Endothelial cell (in vitro differentiated cells): ENCODE results near the gene USP17L11. TPM values are rescaled to one million over a fixed set of nuclear protein-coding genes. Genes with fewer than 3 reads are reported as not detected.
"Not testable (repeated sequence)": the region's sequence is repeated elsewhere in the genome, so short reads cannot be mapped to it uniquely, and the experiment has no call there.

Experiments
- DNase-seq: peaks from one replicate; pipeline ENCODE4 v3.0.0; 2021; ENCODE audit warnings: low spot score
- H3K27ac Mint-ChIP-seq: one replicate; pipeline ENCODE4 v1.8.0; 2021; ENCODE audit warnings: mixed read lengths, inconsistent platforms; ENCODE audit not compliant: unreplicated experiment
- H3K27me3 Mint-ChIP-seq: one replicate; pipeline ENCODE4 v1.8.0; 2021; ENCODE audit warnings: mild to moderate bottlenecking, moderate library complexity, mixed read lengths, inconsistent platforms; ENCODE audit not compliant: unreplicated experiment
- H3K36me3 Mint-ChIP-seq: one replicate; pipeline ENCODE4 v1.8.0; 2021; ENCODE audit warnings: mild to moderate bottlenecking, low read depth, mixed read lengths, inconsistent platforms; ENCODE audit not compliant: unreplicated experiment
- H3K4me1 Mint-ChIP-seq: one replicate; pipeline ENCODE4 v1.8.0; 2021; ENCODE audit warnings: mild to moderate bottlenecking, mixed read lengths, inconsistent platforms; ENCODE audit not compliant: unreplicated experiment
- H3K4me3 Mint-ChIP-seq: one replicate; pipeline ENCODE4 v1.8.0; 2021; ENCODE audit warnings: mild to moderate bottlenecking, mixed read lengths, inconsistent platforms; ENCODE audit not compliant: unreplicated experiment
- H3K9me3 Mint-ChIP-seq: one replicate; pipeline ENCODE4 v1.8.0; 2021; ENCODE audit warnings: mixed read lengths, inconsistent platforms; ENCODE audit not compliant: unreplicated experiment
- long read RNA-seq: library from polyadenylated mRNA; unstranded; transcript quantifications from one replicate; pipeline ENCODE4 v2.0.0, GENCODE V29; 2020; ENCODE audit not compliant: unreplicated experiment
- total RNA-seq: library from RNA; stranded (reverse); fragmentation: NEBNext Ultra II Directional; extraction: Animal tissue kit (Norgen Biotek cat#: 25700); gene quantifications from one replicate; pipeline ENCODE4 v1.2.1, GENCODE V29; 2021; ENCODE audit not compliant: unreplicated experiment

The USP17L11 gene, protein sequence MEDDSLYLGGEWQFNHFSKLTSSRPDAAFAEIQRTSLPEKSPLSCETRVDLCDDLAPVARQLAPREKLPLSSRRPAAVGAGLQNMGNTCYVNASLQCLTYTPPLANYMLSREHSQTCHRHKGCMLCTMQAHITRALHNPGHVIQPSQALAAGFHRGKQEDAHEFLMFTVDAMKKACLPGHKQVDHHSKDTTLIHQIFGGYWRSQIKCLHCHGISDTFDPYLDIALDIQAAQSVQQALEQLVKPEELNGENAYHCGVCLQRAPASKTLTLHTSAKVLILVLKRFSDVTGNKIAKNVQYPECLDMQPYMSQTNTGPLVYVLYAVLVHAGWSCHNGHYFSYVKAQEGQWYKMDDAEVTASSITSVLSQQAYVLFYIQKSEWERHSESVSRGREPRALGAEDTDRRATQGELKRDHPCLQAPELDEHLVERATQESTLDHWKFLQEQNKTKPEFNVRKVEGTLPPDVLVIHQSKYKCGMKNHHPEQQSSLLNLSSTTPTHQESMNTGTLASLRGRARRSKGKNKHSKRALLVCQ
- not detected for total RNA-seq
- long read RNA-seq: 0 reads

DNA sequence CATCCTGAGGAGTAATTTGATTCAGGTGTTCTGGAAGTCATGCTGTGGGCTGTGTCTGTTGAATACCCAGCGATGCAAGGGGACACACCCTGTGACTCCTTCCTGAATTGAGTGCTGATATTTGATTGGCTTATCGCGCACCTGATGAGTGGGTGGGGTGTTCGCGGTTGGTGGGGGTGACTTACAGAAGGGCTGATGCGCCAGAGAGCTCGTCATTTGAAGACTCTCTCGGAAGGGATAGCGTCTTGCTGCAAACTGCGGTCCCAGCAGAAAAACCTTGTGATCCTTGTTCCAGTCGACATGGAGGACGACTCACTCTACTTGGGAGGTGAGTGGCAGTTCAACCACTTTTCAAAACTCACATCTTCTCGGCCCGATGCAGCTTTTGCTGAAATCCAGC, at the start of gene USP17L11:
TSS of gene USP17L11 (plus strand) at position 301 of the 400 bp plus-strand sequence. CDS start at position 301, 0 bp downstream.
- H3K36me3 Mint-ChIP-seq, H3K27ac Mint-ChIP-seq, DNase-seq, H3K27me3 Mint-ChIP-seq, H3K4me1 Mint-ChIP-seq, H3K4me3 Mint-ChIP-seq, H3K9me3 Mint-ChIP-seq: not testable (repeated sequence)

DNA sequence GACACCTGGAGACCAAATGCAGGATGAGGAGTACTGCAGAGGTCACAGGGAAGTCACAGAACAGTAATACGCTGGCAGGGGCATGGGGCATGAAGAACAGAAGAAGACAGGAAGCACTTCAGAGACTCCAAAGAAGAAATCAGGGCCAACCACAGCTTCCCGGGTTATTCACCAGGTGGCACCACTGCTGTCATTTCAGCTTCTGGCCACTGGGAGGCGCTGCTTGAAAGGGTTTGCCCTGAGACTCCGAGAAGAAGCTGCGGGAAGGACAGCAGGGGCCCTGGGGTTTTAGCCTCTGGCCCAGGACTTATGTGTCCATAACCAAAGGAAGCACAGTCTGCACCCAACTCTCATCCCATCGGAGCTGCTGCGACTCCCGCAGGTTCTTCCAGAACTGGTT, 49.2 kb upstream of the USP17L11 start:
- DNase-seq, H3K36me3 Mint-ChIP-seq, H3K27ac Mint-ChIP-seq, H3K4me3 Mint-ChIP-seq, H3K9me3 Mint-ChIP-seq, H3K4me1 Mint-ChIP-seq, H3K27me3 Mint-ChIP-seq: not testable (repeated sequence)

DNA sequence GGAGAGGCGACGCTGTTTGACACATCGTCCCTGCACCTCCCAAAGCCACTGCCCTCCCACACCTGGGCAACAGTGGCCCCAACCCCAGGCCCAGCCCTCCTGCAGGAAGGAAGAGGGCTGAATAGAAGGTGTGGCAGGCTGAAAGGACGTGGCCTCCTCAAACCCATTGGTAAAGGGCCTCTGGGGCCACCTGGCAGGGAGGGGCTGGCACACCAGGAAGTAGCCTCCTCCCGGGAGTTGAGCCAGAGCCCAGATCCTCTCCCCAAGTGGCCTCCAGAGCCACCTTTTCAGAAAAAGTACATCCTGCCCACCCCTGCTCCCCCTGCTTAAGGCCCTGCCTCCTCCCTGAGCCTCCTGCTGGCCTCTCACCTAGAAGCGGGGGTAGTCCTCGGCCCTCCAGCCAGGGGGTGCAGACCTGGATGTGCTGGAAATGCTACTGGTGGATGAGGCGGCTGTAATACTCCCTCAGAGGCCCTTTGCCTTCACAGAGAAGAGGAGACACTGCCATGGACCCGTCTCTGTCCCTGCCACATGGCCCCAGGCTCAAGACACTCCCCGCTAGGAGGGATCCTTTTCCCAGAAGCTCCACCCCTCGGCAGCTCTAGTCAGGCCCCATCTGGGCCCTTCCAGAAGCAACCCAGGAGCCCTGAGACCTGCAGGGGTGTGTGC, 45.3 kb upstream of the USP17L11 start, which contains the start of gene FAM90A26:
TSS of gene FAM90A26 (plus strand) at position 619 of the 669 bp plus-strand sequence. CDS start 2,764 bp downstream, outside the sequence.
- DNase-seq, H3K27me3 Mint-ChIP-seq: not testable (repeated sequence)

DNA sequence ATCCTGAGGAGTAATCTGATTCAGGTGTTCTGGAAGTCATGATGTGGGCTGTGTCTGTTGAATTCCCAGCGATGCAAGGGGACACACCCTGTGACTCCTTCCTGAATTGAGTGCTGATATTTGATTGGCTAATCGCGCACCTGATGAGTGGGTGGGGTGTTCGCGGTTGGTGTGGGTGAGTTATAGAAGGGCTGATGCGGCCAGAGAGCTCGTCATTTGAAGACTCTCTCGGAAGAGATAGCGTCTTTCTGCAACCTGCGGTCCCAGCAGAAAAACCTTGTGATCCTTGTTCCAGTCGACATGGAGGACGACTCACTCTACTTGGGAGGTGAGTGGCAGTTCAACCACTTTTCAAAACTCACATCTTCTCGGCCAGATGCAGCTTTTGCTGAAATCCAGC, 4.8 kb upstream of the USP17L11 start, which contains the start of gene USP17L10:
TSS of gene USP17L10 (plus strand) at position 301 of the 400 bp plus-strand sequence. CDS start at position 301, 0 bp downstream.
- not testable (repeated sequence) for H3K36me3 Mint-ChIP-seq, H3K27me3 Mint-ChIP-seq, H3K4me3 Mint-ChIP-seq, DNase-seq, H3K27ac Mint-ChIP-seq, H3K4me1 Mint-ChIP-seq, H3K9me3 Mint-ChIP-seq

More for the DNA sequence above, 45.3 kb upstream of the USP17L11 start, which contains the start of gene FAM90A26:
- not testable (repeated sequence) for H3K9me3 Mint-ChIP-seq, H3K4me3 Mint-ChIP-seq, H3K4me1 Mint-ChIP-seq, H3K27ac Mint-ChIP-seq, H3K36me3 Mint-ChIP-seq

DNA sequence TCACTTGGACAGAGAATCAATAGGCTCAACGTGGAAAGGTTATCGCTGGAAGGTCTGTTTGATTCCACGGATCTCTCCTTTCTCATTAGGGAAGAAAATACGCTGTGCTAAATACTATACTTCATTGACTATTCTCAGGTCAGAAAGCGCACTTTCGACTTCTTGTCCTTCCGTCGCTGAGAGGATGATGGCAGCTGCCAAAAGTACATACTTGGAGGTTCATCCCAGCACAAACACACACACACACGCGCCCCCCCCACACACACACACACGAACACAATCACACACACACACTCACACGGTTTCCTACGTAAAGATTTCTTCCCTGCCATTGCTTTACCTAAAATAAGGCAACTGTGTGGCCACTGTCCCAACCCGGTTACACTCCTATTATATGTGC, 504 bp upstream of the USP17L11 start:
- DNase-seq, H3K27me3 Mint-ChIP-seq, H3K36me3 Mint-ChIP-seq, H3K4me1 Mint-ChIP-seq, H3K4me3 Mint-ChIP-seq, H3K9me3 Mint-ChIP-seq, H3K27ac Mint-ChIP-seq: not testable (repeated sequence)

DNA sequence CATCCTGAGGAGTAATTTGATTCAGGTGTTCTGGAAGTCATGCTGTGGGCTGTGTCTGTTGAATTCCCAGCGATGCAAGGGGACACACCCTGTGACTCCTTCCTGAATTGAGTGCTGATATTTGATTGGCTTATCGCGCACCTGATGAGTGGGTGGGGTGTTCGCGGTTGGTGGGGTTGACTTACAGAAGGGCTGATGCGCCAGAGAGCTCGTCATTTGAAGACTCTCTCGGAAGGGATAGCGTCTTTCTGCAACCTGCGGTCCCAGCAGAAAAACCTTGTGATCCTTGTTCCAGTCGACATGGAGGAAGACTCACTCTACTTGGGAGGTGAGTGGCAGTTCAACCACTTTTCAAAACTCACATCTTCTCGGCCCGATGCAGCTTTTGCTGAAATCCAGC, 4.6 kb downstream of the USP17L11 start, which contains the start of gene USP17L12:
TSS of gene USP17L12 (plus strand) at position 301 of the 400 bp plus-strand sequence. CDS start at position 301, 0 bp downstream.
- H3K27me3 Mint-ChIP-seq, H3K27ac Mint-ChIP-seq, H3K36me3 Mint-ChIP-seq, H3K4me3 Mint-ChIP-seq, H3K4me1 Mint-ChIP-seq, DNase-seq, H3K9me3 Mint-ChIP-seq: not testable (repeated sequence)

DNA sequence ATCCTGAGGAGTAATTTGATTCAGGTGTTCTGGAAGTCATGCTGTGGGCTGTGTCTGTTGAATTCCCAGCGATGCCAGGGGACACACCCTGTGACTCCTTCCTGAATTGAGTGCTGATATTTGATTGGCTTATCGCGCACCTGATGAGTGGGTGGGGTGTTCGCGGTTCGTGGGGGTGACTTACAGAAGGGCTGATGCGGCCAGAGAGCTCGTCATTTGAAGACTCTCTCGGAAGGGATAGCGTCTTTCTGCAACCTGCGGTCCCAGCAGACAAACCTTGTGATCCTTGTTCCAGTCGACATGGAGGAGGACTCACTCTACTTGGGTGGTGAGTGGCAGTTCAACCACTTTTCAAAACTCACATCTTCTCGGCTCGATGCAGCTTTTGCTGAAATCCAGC, 9.4 kb downstream of the USP17L11 start, which contains the start of gene USP17L13:
TSS of gene USP17L13 (plus strand) at position 301 of the 400 bp plus-strand sequence. CDS start at position 301, 0 bp downstream.
- H3K9me3 Mint-ChIP-seq, H3K4me3 Mint-ChIP-seq, H3K27me3 Mint-ChIP-seq, DNase-seq, H3K27ac Mint-ChIP-seq, H3K36me3 Mint-ChIP-seq, H3K4me1 Mint-ChIP-seq: not testable (repeated sequence)

DNA sequence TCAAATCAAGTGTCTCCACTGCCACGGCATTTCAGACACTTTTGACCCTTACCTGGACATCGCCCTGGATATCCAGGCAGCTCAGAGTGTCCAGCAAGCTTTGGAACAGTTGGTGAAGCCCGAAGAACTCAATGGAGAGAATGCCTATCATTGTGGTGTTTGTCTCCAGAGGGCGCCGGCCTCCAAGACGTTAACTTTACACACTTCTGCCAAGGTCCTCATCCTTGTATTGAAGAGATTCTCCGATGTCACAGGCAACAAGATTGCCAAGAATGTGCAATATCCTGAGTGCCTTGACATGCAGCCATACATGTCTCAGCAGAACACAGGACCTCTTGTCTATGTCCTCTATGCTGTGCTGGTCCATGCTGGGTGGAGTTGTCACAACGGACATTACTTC, 15.0 kb downstream of the USP17L11 start:
- H3K27me3 Mint-ChIP-seq, DNase-seq, H3K9me3 Mint-ChIP-seq, H3K27ac Mint-ChIP-seq, H3K36me3 Mint-ChIP-seq, H3K4me1 Mint-ChIP-seq, H3K4me3 Mint-ChIP-seq: not testable (repeated sequence)

DNA sequence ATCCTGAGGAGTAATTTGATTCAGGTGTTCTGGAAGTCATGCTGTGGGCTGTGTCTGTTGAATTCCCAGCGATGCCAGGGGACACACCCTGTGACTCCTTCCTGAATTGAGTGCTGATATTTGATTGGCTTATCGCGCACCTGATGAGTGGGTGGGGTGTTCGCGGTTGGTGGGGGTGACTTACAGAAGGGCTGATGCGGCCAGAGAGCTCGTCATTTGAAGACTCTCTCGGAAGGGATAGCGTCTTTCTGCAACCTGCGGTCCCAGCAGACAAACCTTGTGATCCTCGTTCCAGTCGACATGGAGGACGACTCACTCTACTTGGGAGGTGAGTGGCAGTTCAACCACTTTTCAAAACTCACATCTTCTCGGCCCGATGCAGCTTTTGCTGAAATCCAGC, 18.9 kb downstream of the USP17L11 start, which contains the start of gene USP17L15:
TSS of gene USP17L15 (plus strand) at position 301 of the 400 bp plus-strand sequence. CDS start at position 301, 0 bp downstream.
- not testable (repeated sequence) for DNase-seq, H3K4me3 Mint-ChIP-seq, H3K9me3 Mint-ChIP-seq, H3K27ac Mint-ChIP-seq, H3K4me1 Mint-ChIP-seq, H3K36me3 Mint-ChIP-seq, H3K27me3 Mint-ChIP-seq

DNA sequence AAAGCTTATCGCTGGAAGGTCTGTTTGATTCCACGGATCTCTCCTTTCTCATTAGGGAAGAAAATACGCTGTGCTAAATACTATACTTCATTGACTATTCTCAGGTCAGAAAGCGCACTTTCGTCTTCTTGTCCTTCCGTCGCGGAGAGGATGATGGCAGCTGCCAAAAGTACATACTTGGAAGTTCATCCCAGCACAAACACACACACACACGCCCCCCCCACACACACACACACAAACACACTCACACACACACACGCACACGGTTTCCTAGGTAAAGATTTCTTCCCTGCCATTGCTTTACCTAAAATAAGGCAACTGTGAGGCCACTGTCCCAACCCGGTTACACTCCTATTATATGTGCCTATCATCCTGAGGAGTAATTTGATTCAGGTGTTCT, 23.3 kb downstream of the USP17L11 start:
- not testable (repeated sequence) for H3K27me3 Mint-ChIP-seq, H3K36me3 Mint-ChIP-seq, DNase-seq, H3K4me3 Mint-ChIP-seq, H3K9me3 Mint-ChIP-seq, H3K27ac Mint-ChIP-seq, H3K4me1 Mint-ChIP-seq

DNA sequence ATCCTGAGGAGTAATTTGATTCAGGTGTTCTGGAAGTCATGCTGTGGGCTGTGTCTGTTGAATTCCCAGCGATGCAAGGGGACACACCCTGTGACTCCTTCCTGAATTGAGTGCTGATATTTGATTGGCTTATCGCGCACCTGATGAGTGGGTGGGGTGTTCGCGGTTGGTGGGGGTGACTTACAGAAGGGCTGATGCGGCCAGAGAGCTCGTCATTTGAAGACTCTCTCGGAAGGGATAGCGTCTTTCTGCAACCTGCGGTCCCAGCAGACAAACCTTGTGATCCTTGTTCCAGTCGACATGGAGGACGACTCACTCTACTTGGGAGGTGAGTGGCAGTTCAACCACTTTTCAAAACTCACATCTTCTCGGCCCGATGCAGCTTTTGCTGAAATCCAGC, 28.4 kb downstream of the USP17L11 start, which contains the start of gene USP17L17:
TSS of gene USP17L17 (plus strand) at position 301 of the 400 bp plus-strand sequence. CDS start at position 301, 0 bp downstream.
- not testable (repeated sequence) for H3K27ac Mint-ChIP-seq

More for the DNA sequence above, 28.4 kb downstream of the USP17L11 start, which contains the start of gene USP17L17:
- not testable (repeated sequence) for DNase-seq, H3K27me3 Mint-ChIP-seq, H3K9me3 Mint-ChIP-seq, H3K4me1 Mint-ChIP-seq, H3K4me3 Mint-ChIP-seq, H3K36me3 Mint-ChIP-seq
